NCI-H1694 (cell line): ENCODE results near the gene CBFA2T3.

Experiments
- DNase-seq: peaks from one replicate; lab custom pipeline; 2025; lab: John Stamatoyannopoulos, UW

Gene CBFA2T3

DNA sequence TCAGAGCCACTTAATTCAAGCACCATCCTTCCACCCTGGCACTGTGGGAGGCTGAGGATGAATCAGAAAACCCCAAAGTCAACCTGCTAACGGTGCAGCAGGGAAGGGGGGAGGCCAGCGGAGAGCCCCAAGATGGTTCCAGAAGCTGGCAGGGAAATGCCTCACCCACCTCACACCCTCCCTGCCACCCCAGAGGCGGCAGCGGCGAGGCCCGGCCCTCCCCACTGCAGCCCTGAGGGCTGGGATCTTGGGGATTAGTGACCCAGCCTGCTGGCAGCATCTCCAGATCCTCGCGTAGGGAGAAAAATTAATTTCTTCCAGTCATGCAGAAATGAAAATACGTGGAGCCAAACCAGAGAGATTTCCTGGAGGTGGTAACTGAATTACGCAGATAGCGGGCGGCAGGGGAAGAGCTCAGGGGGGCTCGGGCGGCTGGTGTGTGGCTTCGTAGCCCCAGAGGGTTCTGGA is 38.2 kb downstream of the CBFA2T3 start:
- DNase-seq = no peak

DNA sequence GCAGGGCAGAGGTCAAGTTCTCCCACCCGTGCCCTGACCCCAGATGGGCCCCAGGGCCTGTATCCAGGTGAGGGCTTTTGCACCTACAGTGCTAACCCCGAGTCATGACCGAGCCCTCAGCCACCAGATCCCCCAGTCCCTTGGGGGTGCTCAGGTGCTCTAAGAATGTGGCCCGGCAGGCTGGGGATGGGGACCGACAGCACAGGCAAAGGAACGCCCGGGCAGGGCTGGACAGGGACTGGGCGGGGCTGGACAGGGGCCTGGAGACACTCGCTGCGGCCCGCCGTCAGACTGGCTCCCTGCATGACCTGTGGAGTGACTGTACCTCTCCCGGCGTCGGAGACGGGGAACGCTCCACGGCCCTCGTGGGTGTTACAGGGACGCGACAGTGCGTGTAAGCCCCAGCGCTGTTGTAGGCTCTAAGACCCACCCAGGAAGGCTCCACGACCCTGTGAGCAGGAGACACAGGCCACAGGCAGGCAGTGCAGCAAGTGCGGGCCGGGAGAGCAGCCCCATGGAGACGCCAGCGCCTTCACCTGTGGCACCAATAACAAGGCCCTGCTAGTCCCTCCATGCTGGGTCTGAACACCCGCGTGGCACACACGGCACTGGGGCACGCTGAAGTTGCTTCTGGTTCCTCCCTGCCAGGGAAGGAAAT is 38.8 kb downstream of the CBFA2T3 start:
- no peak for DNase-seq

DNA sequence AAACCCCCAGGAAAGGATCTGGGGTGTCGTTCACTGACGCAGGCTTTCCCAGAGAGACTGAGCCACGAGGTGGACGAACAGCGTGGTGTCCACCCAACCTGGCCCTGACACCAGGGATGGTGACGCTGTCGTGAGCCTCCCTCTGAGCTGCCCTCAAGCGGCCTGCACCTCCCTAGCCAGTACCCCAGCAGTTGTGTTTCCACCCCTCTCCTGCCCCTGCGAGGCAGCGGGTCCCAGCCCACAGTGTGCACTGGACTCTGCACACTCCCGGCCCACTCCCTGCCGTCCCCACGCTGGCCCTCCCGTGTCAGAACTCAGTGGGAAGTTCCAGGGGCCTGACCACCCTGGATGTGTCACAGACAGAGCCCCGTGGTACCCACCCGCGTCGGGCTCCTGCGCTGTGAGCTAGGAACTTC is 39.8 kb downstream of the CBFA2T3 start:
- no peak for DNase-seq

DNA sequence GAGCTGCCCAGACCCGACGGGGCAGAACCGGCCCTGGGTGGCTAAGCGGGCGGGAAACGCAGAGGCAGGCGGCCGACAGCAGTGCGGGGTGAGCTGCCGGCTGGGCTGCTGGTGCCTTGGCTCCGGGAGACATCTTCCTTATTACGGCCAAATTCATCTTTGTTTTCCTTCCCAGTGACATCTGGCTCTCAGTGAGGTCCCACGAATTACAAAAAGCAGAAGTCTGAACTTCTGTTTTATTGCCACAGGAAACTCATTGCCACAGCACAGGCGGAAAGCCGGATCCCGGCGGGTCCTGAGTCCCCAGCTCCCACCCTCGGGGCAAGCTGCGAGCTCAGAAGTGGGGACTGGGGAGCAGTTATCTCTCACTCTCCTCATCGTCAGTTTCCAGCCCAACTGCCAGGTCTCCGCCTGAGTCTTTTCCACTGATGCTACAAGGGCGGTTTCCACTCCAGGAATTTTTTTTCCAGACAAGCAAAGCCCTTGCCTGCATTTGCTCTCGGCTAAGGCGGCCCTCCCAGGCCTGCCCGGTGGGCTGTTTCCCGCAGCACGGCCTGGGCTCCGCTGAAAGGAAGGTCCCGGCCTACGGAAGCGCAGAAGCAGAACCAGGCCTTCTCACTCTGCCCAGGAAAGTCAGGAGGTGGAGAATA is 40.3 kb downstream of the CBFA2T3 start:
- no peak for DNase-seq

DNA sequence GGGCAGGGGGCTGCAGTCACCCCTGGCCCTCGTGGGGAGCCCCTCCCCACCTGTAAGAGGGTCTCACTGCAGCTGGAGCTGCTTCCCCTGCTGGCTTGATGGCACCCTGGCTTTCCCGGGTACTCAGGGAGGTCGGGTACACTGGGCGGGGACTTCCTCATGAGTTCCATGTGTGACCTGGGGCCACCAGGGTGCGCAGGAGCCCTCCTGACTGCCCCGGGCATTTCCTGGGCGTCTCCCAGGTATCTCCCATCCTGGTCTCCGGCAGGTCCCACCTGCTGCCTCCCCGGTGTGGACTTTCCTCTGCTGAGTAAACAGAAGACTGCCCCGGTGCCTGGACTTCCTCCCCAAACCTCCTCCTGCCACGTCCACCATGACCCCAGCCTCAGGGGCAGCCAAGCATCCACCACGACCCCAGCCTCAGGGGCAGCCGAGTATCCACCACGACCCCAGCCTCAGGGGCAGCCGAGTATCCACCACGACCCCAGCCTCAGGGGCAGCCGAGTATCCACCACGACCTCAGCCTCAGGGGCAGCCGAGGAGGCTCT is 40.9 kb downstream of the CBFA2T3 start:
- DNase-seq = no peak

DNA sequence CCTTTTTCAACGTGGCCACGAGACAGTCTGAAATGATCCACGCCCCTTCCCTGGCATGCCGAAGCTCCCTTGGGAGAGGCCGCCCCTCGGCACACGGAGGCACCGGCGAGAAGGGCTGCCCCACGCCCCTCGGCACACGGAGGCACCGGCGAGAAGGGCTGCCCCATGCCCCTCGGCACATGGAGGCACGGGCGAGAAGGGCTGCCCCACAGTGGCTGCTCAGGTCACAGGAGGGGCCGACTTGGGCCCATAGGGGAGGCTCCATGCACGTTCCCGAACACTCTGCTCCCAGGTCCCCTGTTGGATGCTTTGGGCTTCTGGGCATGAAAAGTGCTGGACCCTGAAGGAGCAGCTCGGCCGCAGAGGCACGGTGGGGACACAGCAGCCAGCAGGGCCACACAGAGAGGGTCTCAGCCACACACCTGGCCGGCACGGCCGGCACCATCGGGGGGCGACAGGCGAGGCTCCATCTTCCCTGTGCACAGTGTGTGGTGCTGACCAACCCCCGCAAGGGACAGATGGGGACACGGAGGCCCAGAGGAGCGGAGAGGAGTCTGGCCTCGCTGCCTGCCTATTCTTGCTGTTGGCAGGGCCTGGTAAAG is 42.8 kb downstream of the CBFA2T3 start:
- no peak for DNase-seq

DNA sequence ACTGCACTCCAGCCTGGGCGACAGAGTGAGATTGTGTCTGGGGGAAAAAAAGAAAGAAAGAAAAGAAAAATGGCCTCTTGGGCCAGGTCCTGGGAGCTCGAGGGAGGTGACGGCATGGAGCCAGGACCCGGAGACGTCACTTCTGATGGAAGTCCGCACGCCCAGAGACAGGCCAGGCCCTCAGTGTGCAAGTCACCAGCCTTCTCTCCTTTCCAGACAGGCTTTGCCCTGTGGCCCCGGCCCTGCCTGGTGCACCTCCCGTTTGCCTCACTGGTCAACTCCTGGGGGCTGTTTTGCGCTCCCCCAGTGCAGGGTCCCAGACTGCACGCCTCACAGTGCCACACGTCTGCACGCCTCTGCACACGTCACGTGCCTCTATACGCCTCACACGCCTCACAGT is 44.1 kb downstream of the CBFA2T3 start:
- DNase-seq = no peak

DNA sequence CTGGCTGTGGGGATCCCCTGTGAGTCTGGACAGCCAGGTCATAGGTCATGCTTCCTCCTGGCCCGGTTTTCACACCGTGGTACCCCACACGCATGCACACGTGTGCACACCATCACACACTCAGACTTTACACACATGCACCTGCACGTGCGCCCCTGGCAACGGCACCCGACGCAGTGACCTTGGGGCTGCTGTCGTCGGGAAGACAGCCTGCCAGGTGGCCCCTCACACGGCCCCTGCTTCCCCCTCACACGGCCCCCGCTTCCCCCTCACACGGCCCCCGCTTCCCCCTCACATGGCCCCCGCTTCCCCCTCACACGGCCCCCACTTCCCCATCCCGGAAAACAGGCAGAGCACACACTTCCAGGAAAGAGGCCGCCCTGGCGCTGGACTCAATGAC is 45.1 kb downstream of the CBFA2T3 start:
- no peak for DNase-seq

DNA sequence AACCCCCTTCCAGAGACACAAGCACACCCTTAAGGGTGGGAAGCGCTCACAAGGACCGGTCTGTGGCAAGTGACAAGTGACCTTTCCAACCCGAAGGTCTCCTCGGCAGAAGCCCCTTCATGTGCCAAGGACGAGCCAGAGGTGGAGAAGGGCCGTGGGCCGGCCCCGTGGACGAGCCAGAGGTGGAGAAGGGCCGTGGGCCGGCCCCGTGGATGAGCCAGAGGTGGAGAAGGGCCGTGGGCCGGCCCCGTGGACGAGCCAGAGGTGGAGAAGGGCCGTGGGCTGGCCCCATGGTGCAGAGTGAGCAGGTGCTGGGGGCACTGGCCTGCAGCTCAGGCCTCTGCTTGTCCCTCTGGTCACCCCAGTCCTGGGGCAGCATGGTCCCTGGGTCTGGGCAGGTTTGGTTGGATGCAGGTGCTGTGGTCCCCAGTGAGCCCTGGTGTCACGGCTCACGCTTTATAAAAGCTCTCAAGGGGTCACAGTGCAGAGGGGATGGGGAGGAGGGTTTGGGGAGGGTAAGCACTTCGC is 45.6 kb downstream of the CBFA2T3 start:
- no peak for DNase-seq

DNA sequence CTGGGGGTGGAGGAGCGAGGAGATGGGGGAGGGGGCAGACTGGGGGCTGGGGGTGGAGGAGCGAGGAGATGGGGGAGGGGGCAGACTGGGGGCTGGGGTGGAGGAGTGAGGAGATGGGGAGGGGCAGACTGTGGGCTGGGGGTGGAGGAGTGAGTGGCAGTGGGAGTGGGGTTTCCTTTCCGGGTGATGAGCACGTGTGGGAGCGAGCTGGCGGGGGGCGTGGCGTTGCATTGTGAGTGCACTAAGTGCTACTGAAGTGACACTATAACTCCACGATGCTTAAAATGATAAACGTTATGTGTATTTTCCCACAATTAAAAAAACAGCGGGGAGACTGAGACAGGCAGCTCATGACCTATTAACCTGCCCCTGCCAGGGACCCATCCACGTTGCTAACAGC is 46.3 kb downstream of the CBFA2T3 start:
- DNase-seq = no peak

DNA sequence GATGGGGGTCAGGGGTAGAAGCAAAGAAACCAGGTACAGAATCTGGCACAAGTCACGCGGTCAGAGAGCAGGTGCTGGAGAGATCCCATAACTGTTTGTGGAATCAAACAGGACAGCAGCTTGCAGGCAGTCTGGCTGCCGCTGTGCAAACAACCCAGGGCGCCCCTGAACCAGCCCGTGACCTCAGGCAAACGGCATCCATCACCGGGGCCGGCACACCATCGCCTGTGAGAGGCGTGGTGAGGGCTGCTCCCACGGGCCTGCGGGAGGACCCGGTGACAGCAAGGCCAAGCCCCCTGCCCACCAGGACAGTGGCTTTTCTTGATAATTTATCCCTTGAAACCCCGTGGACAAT is 47.9 kb downstream of the CBFA2T3 start:
- no peak for DNase-seq

DNA sequence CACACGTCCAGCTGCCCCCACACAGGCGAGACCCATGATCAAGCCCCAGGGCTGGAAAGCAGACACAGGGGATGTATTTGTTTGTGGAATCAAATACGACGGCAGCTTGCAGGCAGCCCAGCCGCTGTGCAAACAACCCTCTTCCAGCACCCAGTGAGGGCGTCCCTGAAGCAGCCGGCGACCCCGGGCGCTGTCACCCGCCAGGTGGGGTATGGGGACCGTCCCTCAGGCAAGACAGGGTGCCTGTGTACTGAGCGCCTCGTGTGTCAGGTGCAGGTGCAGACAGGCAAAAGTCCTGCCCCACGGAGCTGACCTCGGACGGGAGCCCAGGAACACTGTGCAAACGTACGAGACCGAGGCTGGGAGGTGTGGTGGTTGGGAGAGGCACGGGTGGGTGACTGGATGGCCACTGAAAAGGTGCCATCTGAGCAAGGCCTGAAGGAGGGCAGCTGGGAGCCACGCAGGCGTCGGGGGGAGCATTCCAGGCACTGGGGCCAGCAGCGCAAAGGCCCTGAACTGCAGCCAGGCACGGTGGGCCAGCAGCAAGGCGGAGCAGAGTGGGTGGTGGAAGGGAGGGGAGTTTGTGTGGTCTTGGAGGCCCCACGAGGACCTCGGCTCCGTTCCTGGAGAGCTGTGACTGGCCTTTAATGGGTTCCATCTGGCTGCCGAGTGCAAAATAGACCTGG is 48.5 kb downstream of the CBFA2T3 start:
- no peak for DNase-seq

DNA sequence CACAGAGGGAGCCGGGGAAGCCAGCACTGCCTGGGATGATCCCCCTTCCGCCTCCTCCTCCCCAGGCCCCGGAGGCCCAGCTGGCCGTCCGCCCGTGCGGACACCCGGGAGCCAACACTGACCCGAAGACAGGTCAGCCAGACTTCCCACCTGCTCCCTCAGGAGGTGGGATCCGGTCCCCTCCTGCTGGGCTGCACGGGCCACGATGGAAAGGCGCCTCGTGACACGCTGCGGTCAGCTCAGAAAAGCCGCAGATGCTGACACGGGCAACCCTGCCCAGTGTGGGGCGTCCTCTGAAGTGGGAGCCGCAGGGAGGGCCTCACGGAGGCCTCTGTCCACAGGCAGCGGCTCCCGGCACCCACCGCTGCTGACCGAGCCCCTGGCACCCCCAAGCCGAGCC is 49.3 kb downstream of the CBFA2T3 start:
- no peak for DNase-seq

DNA sequence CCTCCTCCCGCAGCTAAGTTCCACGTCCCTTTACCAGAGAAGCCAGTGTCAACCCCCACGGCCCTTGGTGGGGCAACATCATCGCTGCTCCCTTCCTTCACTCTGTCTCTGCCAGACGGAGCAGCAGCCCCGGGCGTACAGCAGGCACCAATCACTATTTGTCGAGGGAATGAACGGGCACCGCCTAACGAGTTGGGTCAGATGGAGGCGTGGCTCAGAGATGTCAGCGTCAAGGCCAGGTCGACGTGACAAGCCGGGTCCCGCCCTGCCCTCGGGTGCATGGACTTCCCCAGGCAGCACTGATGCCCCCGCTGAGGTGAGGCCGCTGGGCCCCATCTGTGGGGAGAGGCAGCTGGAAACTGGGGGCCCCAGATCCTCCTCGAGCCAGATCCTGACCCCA is 50.0 kb downstream of the CBFA2T3 start:
- DNase-seq = no peak

DNA sequence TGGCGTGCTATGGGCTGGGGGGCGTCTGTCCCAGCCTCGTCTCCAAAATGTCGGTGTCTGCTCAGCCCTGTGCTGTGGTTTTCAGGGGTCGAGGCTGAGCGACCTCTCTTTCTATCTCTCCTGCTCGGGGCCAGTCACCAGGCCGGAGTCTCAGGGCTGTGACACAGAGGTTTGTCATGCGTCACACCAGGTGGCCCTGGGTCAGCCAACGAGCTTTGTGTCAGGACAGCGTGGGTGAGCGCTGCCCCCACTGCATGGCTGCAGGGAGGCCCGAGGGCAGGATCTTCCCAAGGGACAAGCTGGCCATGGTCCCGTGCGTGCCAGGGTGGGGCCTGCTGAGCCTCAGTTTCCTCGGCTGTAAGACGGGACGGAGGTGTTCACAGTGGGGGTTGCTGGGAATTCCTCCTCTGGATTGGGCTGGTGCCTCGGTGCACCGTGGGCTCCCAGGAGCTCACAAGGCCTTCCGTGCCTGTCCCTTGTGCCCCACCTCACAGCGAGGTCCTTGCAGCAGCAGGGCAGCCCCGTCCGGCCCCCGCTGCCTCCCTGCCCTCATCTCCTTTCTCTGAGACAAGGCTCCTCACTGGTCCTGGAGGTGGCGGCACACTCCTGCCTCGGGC is 50.5 kb downstream of the CBFA2T3 start:
- DNase-seq = no peak

DNA sequence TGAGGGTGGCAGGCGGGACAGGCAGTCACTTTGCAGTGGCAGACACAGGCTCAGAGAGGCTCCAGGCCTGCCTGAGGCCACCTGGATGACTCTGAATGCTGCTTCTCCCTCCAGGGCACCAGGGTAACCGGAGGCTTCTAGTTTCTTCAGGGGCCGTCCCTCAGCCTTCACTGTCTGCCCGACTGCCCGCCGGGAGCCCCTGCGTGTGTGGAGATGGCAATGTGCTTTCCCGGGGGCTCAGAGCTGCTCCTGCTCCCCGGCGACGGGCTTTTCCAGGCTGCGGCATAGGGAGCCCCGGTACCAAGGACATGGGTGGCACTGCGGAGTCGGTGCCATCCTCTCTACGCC is 51.5 kb downstream of the CBFA2T3 start:
- DNase-seq = no peak

DNA sequence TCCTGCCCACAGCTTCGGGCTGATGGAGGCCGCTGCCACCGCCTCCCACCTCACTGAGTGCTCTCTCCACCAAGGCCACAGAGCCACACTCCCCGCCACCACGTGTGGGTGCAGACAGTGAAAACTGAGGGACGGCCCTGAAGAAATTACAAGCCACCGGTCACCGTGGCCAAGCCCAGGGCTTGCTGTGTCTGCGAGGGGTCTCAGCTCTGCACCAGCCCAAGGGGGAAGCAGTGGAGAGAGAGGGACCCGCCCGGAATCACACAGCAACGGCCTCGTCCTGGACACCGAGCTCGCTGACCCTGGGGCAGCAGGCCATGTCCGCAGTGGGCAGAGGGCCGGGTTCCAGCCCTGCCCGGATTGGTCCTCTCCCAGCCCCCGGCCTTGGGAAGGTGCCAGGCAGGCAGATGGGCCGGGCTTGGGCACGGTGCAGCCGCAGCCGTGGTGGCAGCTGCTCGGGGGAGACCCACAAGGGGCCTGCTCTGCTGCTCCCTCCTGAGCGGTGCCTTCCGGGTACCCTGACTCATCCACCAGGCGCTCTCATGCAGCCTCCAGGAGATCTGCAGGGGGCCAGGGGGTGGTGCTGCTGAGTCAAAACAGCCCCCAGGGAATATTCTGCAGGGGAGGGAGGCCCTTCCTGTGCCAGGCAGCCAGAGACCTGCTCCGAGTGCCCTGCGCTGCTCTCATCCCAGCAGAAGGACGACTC is 52.0 kb downstream of the CBFA2T3 start:
- peak; percentile 94 for DNase-seq

DNA sequence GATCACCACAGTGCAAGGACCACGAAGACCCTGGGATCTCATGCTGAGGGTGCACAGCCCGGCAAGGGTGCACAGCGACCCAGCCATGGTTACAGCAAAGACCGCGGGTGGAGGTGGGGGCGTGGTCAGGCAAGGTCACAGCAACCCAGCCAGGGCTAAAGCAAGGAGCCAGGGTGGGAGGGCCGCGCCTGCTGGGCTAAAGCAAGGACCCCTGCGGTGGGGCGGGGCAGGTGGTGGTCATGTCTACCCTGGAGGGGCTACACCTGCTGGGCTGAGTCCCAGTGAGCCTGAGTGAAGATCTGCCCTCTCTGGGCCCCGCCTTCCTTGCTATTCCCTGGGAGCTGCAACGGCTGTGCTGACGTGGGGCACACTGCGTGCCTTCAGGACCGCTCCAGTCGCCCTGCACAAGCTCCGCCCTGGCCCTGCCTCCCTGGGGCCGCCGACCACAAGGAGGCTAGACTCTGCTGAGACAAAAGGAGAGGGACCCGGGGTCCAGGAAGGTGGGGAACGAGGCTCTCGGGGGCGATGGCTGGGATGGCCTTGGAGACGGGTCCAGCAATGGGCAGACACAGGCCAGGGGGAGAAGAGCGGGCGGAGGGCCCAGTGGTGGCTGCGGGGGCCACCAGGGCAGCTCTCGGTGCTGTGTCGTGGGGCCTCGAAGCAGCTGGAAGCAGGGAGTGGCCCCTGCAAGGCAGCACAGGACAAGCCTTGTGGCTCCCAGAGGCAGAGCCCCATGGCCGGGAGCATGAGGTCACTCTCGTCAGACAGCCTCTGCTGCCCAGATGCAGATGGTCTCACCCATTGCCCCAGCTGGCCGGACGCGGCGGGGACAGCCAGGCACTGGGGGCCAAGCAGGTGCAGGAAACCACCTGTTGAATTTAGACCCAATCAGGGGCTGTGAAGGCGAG is 52.8 kb downstream of the CBFA2T3 start:
- peak; percentile 21 for DNase-seq

DNA sequence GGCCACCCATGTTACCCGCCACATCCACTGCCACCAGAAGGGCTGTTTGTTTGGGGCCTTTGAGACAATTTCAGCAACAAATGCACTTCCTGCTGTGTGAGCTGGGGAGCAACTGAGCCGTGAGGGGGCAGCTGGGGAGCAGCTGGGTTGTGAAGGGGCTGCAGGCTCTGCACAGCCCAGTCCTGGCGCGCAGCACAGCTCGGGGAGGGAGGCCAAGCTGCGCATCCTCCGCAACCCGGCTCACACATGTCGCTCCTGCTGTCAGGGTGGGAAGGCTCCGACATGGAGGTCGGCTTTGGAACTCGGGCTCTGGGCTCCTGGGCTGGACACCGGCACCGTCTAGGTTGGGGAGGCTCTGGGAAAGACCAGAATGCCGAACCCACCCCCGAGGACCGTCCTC is 53.6 kb downstream of the CBFA2T3 start:
- DNase-seq = peak; percentile 55

DNA sequence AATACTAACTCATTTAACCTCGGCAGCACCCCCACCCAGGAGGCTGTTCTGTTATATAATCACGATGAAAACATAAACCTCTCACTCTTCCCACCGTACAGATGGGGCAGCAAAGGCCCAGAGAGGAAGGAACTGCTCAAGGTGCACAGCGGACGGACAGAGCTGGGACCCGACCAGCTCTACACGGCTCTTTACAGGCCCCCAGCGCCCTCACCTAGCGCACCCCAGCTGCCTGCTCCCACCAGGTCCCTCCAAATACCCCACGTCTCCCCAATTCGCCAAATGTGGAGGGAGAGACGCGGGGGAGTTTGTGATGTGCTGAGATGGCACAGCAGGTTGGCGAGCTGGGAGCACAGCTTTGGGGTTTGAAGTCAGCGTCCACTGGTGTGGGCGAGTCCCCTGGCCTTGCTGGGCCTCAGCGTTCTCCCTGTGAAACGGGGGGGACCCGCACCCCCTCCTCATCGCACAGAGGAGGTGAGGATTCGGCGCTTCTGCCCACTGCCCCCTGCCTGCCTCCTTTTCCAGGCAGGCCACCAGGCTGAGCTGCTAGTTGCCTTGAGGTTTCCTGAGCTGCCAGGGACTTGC is 54.1 kb downstream of the CBFA2T3 start:
- DNase-seq = no peak
